Measurements from ENCODE around the gene FXYD1. TPM values are rescaled to one million over a fixed set of nuclear protein-coding genes. Genes with fewer than 3 reads are reported as not detected.

The FXYD1 gene
- polyA plus RNA-seq, 2 of the 4 experiments (the other 2 are of a cell fraction) = not detected

DNA sequence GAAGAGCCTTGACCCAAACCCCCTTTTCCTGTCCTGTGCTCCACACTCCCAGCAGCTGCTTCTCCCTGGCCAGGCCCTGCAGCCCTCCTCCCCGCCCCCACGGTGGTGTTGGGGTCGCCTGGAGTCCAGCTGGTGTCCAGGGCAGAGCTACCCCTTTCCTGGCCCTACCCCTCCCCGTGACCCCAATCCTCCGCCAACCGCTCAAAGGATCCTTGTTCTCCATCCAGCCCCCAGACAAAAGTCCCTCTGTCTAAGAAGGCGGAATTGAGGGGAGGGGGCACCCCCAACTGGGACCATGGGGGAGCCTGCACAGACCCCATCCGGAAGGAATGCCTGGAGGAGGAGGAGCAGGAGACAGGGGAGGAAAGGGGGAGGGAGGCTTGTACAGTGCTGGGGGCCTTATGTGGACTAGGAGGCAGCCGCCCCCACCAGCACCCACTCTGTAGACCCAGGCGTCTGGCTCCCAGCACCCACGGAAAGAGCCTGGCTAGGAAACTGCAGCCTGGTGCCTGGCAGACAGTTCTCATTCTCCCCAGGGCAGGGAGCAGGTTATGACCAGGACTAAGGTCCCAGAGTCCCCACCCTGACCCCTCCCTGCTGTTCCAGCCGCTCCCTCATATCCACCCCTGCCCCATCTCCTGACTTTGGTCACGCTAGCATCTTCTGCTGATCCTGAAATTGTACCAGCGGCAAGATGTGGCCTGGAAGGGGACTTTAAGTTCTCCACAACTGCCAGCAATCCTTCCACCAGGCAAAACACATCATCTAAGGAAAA, 23.3 kb upstream of the FXYD1 start, which contains the start of gene FXYD3:
Gene FXYD3, plus strand, starts transcription at position 647 of the 775 bp plus-strand sequence. CDS start 3,554 bp downstream, outside the sequence.
- Histone ChIP-seq H3K27ac (peak within 1 kb of the TSS; percentile 19 to 36; a peak in 3 of 6 replicates), H3K9me3 (no peaks in the 10 kb centered on the region), H3K4me3 (peak within 1 kb of the TSS; percentile 6; the same call in 2 of the 3 replicates), H3K4me1 (peaks cover 11% of the 10 kb centered on the region; the same call in 2 of the 3 replicates), H3K4me2 (peak within 1 kb of the TSS; percentile 75)
- WGBS (ENCODE audit: missing lambda C conversion rate) = 45% methylated on average over 13 of the region's 14 CpGs
- ATAC-seq = peak; percentile 5 to 17; a peak in 3 of 6 replicates
- ChIA-PET CTCF (interaction anchor here (0.6 to 6.9 kb wide), 47 partner anchors 9 to 297 kb away, joined by 3 to 148 read pairs (median 5); partner anchors contain the start of genes FXYD1, FXYD5, FXYD7 and LGI4), POLR2A (interaction anchor here (0.8 kb wide), 1 partner anchor 9 kb away, joined by 3 read pairs; no protein-coding TSS in a partner anchor)
- TF ChIP-seq POLR2AphosphoS2 (conservative IDR thresholded peaks at IDR 0.05; ENCODE audit: low read length) = no peak
- TF ChIP-seq RFX5 (IDR thresholded peaks at IDR 0.05) = no peak
- no peak for TF ChIP-seq CBX2 (IDR thresholded peaks at IDR 0.05; ENCODE audit: borderline replicate concordance, low read depth)
- TF ChIP-seq, protein P1, sequence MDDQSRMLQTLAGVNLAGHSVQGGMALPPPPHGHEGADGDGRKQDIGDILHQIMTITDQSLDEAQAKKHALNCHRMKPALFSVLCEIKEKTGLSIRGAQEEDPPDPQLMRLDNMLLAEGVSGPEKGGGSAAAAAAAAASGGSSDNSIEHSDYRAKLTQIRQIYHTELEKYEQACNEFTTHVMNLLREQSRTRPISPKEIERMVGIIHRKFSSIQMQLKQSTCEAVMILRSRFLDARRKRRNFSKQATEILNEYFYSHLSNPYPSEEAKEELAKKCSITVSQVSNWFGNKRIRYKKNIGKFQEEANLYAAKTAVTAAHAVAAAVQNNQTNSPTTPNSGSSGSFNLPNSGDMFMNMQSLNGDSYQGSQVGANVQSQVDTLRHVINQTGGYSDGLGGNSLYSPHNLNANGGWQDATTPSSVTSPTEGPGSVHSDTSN (IDR thresholded peaks at IDR 0.05) = no peak
- TF ChIP-seq, protein P2, sequence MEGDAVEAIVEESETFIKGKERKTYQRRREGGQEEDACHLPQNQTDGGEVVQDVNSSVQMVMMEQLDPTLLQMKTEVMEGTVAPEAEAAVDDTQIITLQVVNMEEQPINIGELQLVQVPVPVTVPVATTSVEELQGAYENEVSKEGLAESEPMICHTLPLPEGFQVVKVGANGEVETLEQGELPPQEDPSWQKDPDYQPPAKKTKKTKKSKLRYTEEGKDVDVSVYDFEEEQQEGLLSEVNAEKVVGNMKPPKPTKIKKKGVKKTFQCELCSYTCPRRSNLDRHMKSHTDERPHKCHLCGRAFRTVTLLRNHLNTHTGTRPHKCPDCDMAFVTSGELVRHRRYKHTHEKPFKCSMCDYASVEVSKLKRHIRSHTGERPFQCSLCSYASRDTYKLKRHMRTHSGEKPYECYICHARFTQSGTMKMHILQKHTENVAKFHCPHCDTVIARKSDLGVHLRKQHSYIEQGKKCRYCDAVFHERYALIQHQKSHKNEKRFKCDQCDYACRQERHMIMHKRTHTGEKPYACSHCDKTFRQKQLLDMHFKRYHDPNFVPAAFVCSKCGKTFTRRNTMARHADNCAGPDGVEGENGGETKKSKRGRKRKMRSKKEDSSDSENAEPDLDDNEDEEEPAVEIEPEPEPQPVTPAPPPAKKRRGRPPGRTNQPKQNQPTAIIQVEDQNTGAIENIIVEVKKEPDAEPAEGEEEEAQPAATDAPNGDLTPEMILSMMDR (IDR thresholded peaks at IDR 0.05) = no peak
- TF ChIP-seq HOXB5 (CRISPR knock-in tag; IDR thresholded peaks at IDR 0.05) = no peak
- TF ChIP-seq SMC3 (IDR thresholded peaks at IDR 0.05) = no peak
- no peak for TF ChIP-seq JUN (IDR thresholded peaks at IDR 0.05)
- no peak for TF ChIP-seq BHLHE40 (IDR thresholded peaks at IDR 0.05; ENCODE audit: low read depth, low read length)
- TF ChIP-seq, protein P3, sequence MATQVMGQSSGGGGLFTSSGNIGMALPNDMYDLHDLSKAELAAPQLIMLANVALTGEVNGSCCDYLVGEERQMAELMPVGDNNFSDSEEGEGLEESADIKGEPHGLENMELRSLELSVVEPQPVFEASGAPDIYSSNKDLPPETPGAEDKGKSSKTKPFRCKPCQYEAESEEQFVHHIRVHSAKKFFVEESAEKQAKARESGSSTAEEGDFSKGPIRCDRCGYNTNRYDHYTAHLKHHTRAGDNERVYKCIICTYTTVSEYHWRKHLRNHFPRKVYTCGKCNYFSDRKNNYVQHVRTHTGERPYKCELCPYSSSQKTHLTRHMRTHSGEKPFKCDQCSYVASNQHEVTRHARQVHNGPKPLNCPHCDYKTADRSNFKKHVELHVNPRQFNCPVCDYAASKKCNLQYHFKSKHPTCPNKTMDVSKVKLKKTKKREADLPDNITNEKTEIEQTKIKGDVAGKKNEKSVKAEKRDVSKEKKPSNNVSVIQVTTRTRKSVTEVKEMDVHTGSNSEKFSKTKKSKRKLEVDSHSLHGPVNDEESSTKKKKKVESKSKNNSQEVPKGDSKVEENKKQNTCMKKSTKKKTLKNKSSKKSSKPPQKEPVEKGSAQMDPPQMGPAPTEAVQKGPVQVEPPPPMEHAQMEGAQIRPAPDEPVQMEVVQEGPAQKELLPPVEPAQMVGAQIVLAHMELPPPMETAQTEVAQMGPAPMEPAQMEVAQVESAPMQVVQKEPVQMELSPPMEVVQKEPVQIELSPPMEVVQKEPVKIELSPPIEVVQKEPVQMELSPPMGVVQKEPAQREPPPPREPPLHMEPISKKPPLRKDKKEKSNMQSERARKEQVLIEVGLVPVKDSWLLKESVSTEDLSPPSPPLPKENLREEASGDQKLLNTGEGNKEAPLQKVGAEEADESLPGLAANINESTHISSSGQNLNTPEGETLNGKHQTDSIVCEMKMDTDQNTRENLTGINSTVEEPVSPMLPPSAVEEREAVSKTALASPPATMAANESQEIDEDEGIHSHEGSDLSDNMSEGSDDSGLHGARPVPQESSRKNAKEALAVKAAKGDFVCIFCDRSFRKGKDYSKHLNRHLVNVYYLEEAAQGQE (IDR thresholded peaks at IDR 0.05) = no peak
- TF ChIP-seq HES2 (IDR thresholded peaks at IDR 0.05) = no peak
- DNase-seq (ENCODE audit: low read depth in 1 of 2, low spot score in 1 of 2) = no peak
- no peak for FAIRE-seq

DNA sequence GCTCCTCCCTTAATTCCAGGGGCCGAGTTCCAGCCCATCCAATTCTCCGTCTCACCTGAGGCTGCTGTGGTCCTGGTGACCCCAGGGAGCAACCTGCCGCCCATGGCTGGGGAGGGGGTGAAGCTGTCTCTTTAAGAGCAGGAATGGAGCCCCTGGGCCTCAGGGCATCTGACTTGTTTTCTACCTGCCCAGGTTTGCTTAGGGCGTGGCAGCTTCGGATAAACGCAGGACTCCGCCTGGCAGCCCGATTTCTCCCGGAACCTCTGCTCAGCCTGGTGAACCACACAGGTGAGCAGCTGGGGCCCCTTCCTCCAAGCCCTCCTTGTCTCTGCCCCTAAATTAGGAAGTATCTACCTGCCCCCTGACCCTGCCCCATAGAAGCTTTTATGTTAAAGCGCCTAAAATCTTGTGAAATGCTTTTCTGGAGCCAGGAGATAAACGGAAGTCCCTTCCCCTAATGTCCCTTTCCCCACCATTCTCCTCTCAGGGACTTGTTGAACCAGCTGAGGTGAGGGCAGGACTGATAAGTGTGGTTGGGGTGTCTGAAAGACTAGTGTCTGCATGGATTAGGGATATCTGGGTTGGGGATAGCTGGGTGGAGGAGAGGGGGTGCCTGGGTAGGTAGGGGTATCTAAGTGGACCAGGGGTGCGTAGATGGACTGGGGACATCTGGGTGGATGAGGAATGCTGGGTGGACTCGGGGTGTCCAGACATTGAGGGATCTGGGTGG, 22.4 kb upstream of the FXYD1 start:
- Histone ChIP-seq H3K27ac (no peak overlapping the region), H3K4me2 (no peak overlapping the region), H3K4me1 (peaks cover 19% of the 10 kb centered on the region; the same call in 2 of the 3 replicates), H3K4me3 (no peak overlapping the region), H3K9me3 (no peaks in the 10 kb centered on the region)
- TF ChIP-seq EHF (CRISPR knock-in tag; IDR thresholded peaks at IDR 0.05) (no peak), RARB (CRISPR knock-in tag; IDR thresholded peaks at IDR 0.05) (no peak)
- peak; percentile 43 for FAIRE-seq
- CTCF ChIA-PET = interaction anchor here (0.9 to 6.9 kb wide), 18 partner anchors 9 to 147 kb away, joined by 3 to 148 read pairs (median 12); partner anchors contain the start of genes FXYD1, FXYD7 and LGI4
- POLR2A ChIA-PET = interaction anchor here (0.8 kb wide), 1 partner anchor 8 kb away, joined by 3 read pairs; no protein-coding TSS in a partner anchor
- ATAC-seq = no peak
- no peak for DNase-seq (ENCODE audit: low read depth in 1 of 2, low spot score in 1 of 2)
- 50% methylated on average over 13 of the region's 13 CpGs for WGBS (ENCODE audit: missing lambda C conversion rate)

Data from A549 (cell line).